IPS-15b (cell line): ENCODE measurements around the gene HEBP1.

ENCODE experiments used
- H3K27me3 ChIP-seq: one replicate; pipeline ENCODE4 v1.6.1; 2013; ENCODE audit warnings: low read length; ENCODE audit not compliant: control insufficient read depth, insufficient read depth
- H3K36me3 ChIP-seq: one replicate; pipeline ENCODE4 v1.6.1; 2013; ENCODE audit warnings: low read length; ENCODE audit not compliant: control insufficient read depth, insufficient read depth
- H3K4me1 ChIP-seq: one replicate; pipeline ENCODE4 v1.6.1; 2013; ENCODE audit warnings: mild to moderate bottlenecking, low read length; ENCODE audit not compliant: control insufficient read depth, insufficient read depth
- H3K4me3 ChIP-seq: one replicate; pipeline ENCODE4 v1.5.1; 2013; ENCODE audit warnings: low read depth, low read length
- H3K9ac ChIP-seq: one replicate; pipeline ENCODE4 v1.6.1; 2013; ENCODE audit warnings: low read depth, mild to moderate bottlenecking, low read length
- H3K9me3 ChIP-seq: one replicate; pipeline ENCODE4 v1.6.1; 2013; ENCODE audit warnings: mild to moderate bottlenecking, low read length; ENCODE audit not compliant: control insufficient read depth, insufficient read depth

The HEBP1 gene

DNA sequence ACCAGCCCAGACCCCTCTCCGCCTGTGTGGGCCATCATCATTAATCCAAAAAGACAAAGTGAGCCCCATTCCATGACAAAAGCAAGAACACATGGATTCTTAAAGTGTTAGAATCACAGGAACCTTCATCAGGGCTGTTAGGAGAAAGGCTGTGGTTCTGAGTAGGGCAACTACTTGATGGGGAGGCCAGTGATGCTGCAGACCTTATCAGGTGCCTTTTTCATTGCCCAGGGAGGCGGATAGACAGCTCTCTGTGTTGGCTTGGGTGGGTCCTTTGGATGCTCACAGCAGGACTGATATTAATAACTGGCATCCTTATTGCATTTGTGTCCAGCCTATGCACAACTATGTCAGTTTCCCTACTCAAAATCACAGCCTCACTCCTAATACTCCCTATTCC lies 2.3 kb downstream of the HEBP1 start:
- no peaks in the 10 kb centered on the region for H3K36me3 ChIP-seq
- H3K4me3 ChIP-seq, result no peak overlapping the region
- no peak overlapping the region for H3K9ac ChIP-seq
- peaks cover 17% of the 10 kb centered on the region for H3K27me3 ChIP-seq
- H3K4me1 ChIP-seq, result peaks cover 5% of the 10 kb centered on the region
- H3K9me3 ChIP-seq, result no peaks in the 10 kb centered on the region

DNA sequence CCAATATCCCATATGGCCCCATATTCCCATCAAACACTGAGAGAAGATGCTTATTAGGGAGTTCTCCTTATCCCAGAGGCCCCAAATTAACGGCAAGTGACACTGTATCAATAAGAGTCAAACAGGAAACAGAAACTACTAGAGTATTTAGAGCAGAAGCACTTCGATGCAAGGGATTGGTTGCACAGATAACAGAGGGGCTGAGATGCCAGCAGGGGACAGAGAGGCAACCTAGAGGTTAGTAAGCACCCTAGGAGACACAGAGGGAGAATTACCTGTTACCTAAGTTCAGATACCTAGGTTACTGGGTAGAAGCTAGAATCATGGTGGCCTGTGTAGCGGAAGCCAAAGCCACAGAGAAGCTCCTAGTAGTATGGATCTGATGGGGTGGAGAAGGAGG lies 2.9 kb downstream of the HEBP1 start:
- no peak overlapping the region for H3K9ac ChIP-seq
- H3K36me3 ChIP-seq, result no peaks in the 10 kb centered on the region
- no peak overlapping the region for H3K4me3 ChIP-seq
- H3K27me3 ChIP-seq, result peaks cover 11% of the 10 kb centered on the region
- H3K4me1 ChIP-seq, result peaks cover 9% of the 10 kb centered on the region
- H3K9me3 ChIP-seq, result no peaks in the 10 kb centered on the region

DNA sequence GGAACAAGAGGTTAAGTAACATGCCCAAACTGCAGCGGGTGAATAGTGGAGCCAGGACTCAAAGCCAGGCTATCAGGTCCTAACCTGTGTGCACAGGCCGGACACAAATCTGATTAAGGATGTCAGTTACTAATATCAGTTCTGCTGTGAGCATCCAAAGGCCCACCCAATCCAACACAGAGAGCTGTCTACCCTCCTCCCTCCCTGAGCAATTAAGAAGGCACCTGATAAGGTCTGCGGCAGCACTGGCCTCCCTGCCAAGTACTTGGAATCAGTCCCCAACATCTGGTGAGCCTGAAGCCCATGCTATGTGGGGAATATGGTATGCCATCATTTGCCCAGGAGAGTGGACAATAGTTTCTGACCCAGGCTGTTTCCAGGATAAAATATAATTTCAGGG lies 3.9 kb downstream of the HEBP1 start:
- Histone ChIP-seq H3K4me1 (peaks cover 9% of the 10 kb centered on the region), H3K9me3 (no peaks in the 10 kb centered on the region), H3K36me3 (no peaks in the 10 kb centered on the region), H3K27me3 (peaks cover 5% of the 10 kb centered on the region), H3K4me3 (no peak overlapping the region), H3K9ac (no peak overlapping the region)

DNA sequence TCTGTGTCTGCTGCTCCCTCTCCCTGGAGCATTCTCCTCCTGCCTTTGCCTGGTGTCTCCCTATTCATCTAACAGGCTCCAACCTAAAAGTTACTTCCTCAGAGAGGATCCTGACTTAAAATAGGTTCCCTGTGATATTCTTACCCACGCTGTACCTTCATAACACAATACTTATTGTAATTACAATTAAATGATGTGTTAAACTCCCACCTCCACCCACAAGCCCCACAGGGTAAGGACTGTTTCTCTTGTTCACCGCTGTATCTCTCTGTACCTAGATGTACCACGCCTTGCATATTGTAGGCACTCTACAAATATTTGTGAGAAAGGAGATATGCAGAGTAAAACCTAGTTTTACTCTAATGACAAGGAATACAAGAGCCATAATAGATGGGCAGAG lies 5.0 kb downstream of the HEBP1 start:
- no peak overlapping the region for H3K9ac ChIP-seq
- H3K4me3 ChIP-seq, result no peak overlapping the region
- peaks cover 5% of the 10 kb centered on the region for H3K27me3 ChIP-seq
- H3K4me1 ChIP-seq, result peaks cover 12% of the 10 kb centered on the region
- H3K36me3 ChIP-seq, result no peaks in the 10 kb centered on the region
- H3K9me3 ChIP-seq, result no peaks in the 10 kb centered on the region

DNA sequence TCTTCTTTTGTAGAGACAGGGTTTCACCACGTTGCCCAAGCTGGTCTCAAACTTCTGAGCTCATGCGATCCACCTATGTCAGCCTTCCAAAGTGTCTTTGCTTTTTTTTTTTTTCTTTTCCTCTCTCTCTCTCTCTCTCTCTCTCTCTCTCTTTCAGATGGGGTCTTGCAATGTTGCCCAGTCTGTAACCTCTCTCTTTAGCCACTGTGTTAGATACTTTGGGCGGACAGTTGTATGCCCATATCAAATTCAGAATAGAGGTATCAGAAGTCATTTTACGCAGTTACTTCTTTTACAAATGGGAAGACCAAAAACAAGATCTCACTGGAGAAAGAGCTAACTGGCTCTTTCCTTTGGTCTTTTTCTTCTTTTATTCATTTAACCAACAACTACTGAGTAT lies 6.7 kb downstream of the HEBP1 start:
- Histone ChIP-seq H3K4me3 (no peak overlapping the region), H3K4me1 (peaks cover 12% of the 10 kb centered on the region), H3K9me3 (no peaks in the 10 kb centered on the region), H3K36me3 (peaks cover 8% of the 10 kb centered on the region), H3K9ac (no peak overlapping the region), H3K27me3 (no peaks in the 10 kb centered on the region)

- no peaks in the 10 kb centered on the region for H3K9me3 ChIP-seq
- no peaks in the 10 kb centered on the region for H3K27me3 ChIP-seq
- H3K4me3 ChIP-seq, result no peak overlapping the region
- no peak overlapping the region for H3K9ac ChIP-seq
- peaks cover 8% of the 10 kb centered on the region for H3K36me3 ChIP-seq
- H3K4me1 ChIP-seq, result peaks cover 11% of the 10 kb centered on the region
Observed at GRCh38 chr12:12992418-12993130, 7.5 kb downstream of the HEBP1 start.

- peaks cover 10% of the 10 kb centered on the region for H3K4me1 ChIP-seq
- no peaks in the 10 kb centered on the region for H3K27me3 ChIP-seq
- no peaks in the 10 kb centered on the region for H3K9me3 ChIP-seq
- peaks cover 12% of the 10 kb centered on the region for H3K36me3 ChIP-seq
- H3K9ac ChIP-seq, result no peak overlapping the region
- no peak overlapping the region for H3K4me3 ChIP-seq
Observed at GRCh38 chr12:12990700-12991468, 9.2 kb downstream of the HEBP1 start.

GRCh38 chr12:12987421-12987820 lies 12.6 kb downstream of the HEBP1 start:
- no peaks in the 10 kb centered on the region for H3K27me3 ChIP-seq
- H3K36me3 ChIP-seq, result peaks cover 12% of the 10 kb centered on the region
- no peak overlapping the region for H3K9ac ChIP-seq
- H3K9me3 ChIP-seq, result no peaks in the 10 kb centered on the region
- no peak overlapping the region for H3K4me3 ChIP-seq
- H3K4me1 ChIP-seq, result peaks cover 9% of the 10 kb centered on the region

DNA sequence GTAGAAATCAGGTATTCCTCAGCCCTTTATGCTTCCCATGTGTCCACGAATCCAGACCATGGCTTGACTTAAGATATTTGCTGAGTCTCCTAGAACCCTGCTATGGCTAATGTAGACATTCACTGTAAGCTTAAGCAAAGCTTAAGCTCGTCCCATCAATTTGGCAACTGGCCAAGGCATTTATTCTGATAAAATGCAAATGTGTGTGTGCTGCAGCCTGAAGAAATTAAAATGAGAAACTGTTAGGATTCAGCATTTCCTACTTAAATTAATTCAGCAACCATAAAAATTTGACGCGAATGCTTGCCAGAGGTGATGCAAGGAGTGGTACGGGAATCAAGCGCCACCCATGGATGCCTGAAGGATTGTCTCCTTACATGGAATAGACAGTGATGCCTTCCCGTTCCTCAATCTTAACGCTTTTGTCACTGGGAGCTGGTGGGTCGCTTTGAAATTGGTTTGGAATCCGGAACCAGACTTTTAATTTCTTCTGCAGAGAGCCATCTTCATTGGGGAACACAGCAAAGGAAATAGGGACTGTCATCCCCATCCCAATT lies 13.2 kb downstream of the HEBP1 start:
- peaks cover 12% of the 10 kb centered on the region for H3K36me3 ChIP-seq
- H3K9me3 ChIP-seq, result no peaks in the 10 kb centered on the region
- H3K4me1 ChIP-seq, result peaks cover 8% of the 10 kb centered on the region
- H3K27me3 ChIP-seq, result no peaks in the 10 kb centered on the region
- no peak overlapping the region for H3K9ac ChIP-seq
- H3K4me3 ChIP-seq, result no peak overlapping the region

DNA sequence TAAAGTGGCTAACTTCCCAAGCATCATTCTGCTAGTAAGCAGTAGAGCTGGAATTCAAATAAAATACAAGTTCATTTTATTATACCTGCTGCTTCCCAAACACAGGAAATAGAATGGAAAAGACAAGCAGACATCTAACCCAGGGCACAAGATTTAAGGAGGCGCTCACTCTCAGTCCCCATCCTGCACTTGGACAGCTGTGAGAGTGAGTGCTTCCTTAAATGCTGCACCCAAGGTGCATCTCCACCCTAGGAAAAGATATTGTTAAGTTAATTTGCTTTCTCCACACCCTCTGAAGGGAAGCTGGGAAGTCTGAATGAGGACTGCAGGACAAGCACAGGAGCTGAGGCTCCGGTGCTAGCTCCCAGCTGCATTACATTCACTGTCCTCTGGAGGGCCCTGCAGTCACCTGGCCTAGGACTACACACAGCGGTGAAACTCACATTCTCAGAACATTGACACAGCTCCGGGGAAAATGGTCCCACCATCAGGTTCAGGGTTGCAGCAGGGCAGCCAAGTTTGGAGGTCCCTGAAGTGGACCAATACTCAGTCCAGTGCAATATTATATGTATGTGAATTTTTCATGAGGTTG lies 14.2 kb downstream of the HEBP1 start:
- Histone ChIP-seq H3K9ac (no peak overlapping the region), H3K4me3 (no peak overlapping the region), H3K9me3 (no peaks in the 10 kb centered on the region), H3K4me1 (peaks cover 4% of the 10 kb centered on the region), H3K36me3 (peaks cover 12% of the 10 kb centered on the region), H3K27me3 (no peaks in the 10 kb centered on the region)

GRCh38 chr12:12984149-12984548 lies 15.9 kb downstream of the HEBP1 start:
- Histone ChIP-seq H3K4me3 (no peak overlapping the region), H3K36me3 (peaks cover 13% of the 10 kb centered on the region), H3K9me3 (no peaks in the 10 kb centered on the region), H3K27me3 (no peaks in the 10 kb centered on the region), H3K4me1 (peaks cover 3% of the 10 kb centered on the region), H3K9ac (no peak overlapping the region)
